ENCODE results near the gene ARSD.
"Not testable (repeated sequence)": the region's sequence is repeated elsewhere in the genome, so short reads cannot be mapped to it uniquely, and the experiment has no call there.

ARSD gene

GRCh38 chrX:2963449-2963848 is 34.3 kb upstream of the ARSD start:
- not testable (repeated sequence) for H3K4me1 ChIP-seq (ENCODE audit: control insufficient read depth, insufficient read depth, low read length); H3K4me3 ChIP-seq (ENCODE audit: low read length); H3K27ac ChIP-seq (ENCODE audit: low read length); H3K9me3 ChIP-seq (ENCODE audit: control insufficient read depth, insufficient read depth, low read length); H3K27me3 ChIP-seq (ENCODE audit: control insufficient read depth, insufficient read depth, low read length); DNase-seq (ENCODE audit: low read depth, low spot score); H3K36me3 ChIP-seq (ENCODE audit: control insufficient read depth, insufficient read depth, low read length)
- WGBS (ENCODE audit: insufficient coverage, insufficient read length) = no CpG with 5 or more reads among the region's 7 CpGs

- Histone ChIP-seq H3K27me3 (ENCODE audit: control insufficient read depth, insufficient read depth, low read length) (no peaks in the 10 kb centered on the region), H3K27ac (ENCODE audit: low read length) (no peak overlapping the region), H3K4me3 (ENCODE audit: low read length) (no peak overlapping the region), H3K4me1 (ENCODE audit: control insufficient read depth, insufficient read depth, low read length) (no peaks in the 10 kb centered on the region), H3K9me3 (ENCODE audit: control insufficient read depth, insufficient read depth, low read length) (no peaks in the 10 kb centered on the region), H3K36me3 (ENCODE audit: control insufficient read depth, insufficient read depth, low read length) (peaks cover 4% of the 10 kb centered on the region; the same call in 1 of the 2 replicates)
- no peak for DNase-seq (ENCODE audit: low read depth, low spot score)
- WGBS (ENCODE audit: insufficient coverage, insufficient read length) = no CpG with 5 or more reads among the region's 11 CpGs
Measured at GRCh38 chrX:2962381-2962780, 33.2 kb upstream of the ARSD start.

- H3K4me1 ChIP-seq (ENCODE audit: control insufficient read depth, insufficient read depth, low read length) = no peaks in the 10 kb centered on the region
- no peaks in the 10 kb centered on the region for H3K9me3 ChIP-seq (ENCODE audit: control insufficient read depth, insufficient read depth, low read length)
- DNase-seq (ENCODE audit: low read depth, low spot score) = no peak
- H3K36me3 ChIP-seq (ENCODE audit: control insufficient read depth, insufficient read depth, low read length) = peaks cover 4% of the 10 kb centered on the region; the same call in 1 of the 2 replicates
- WGBS (ENCODE audit: insufficient coverage, insufficient read length) = no CpG with 5 or more reads among the region's 14 CpGs
- H3K27me3 ChIP-seq (ENCODE audit: control insufficient read depth, insufficient read depth, low read length) = no peaks in the 10 kb centered on the region
- H3K4me3 ChIP-seq (ENCODE audit: low read length) = no peak overlapping the region
- H3K27ac ChIP-seq (ENCODE audit: low read length) = no peak overlapping the region
Measured at GRCh38 chrX:2960861-2961515, 31.8 kb upstream of the ARSD start.

GRCh38 chrX:2958199-2958598 is 29.1 kb upstream of the ARSD start:
- no CpG with 5 or more reads among the region's 9 CpGs for WGBS (ENCODE audit: insufficient coverage, insufficient read length)
- H3K4me3 ChIP-seq (ENCODE audit: low read length) = no peak overlapping the region
- no peaks in the 10 kb centered on the region for H3K27me3 ChIP-seq (ENCODE audit: control insufficient read depth, insufficient read depth, low read length)
- no peak overlapping the region for H3K27ac ChIP-seq (ENCODE audit: low read length)
- H3K9me3 ChIP-seq (ENCODE audit: control insufficient read depth, insufficient read depth, low read length) = no peaks in the 10 kb centered on the region
- peaks cover 4% of the 10 kb centered on the region; the same call in 1 of the 2 replicates for H3K36me3 ChIP-seq (ENCODE audit: control insufficient read depth, insufficient read depth, low read length)
- DNase-seq (ENCODE audit: low read depth, low spot score) = no peak
- H3K4me1 ChIP-seq (ENCODE audit: control insufficient read depth, insufficient read depth, low read length) = no peaks in the 10 kb centered on the region

- no peak overlapping the region for H3K4me3 ChIP-seq (ENCODE audit: low read length)
- H3K27me3 ChIP-seq (ENCODE audit: control insufficient read depth, insufficient read depth, low read length) = no peaks in the 10 kb centered on the region
- H3K36me3 ChIP-seq (ENCODE audit: control insufficient read depth, insufficient read depth, low read length) = peaks cover 4% of the 10 kb centered on the region; the same call in 1 of the 2 replicates
- H3K9me3 ChIP-seq (ENCODE audit: control insufficient read depth, insufficient read depth, low read length) = no peaks in the 10 kb centered on the region
- no peaks in the 10 kb centered on the region for H3K4me1 ChIP-seq (ENCODE audit: control insufficient read depth, insufficient read depth, low read length)
- no CpG with 5 or more reads among the region's 4 CpGs for WGBS (ENCODE audit: insufficient coverage, insufficient read length)
- DNase-seq (ENCODE audit: low read depth, low spot score) = no peak
- H3K27ac ChIP-seq (ENCODE audit: low read length) = no peak overlapping the region
Measured at GRCh38 chrX:2955838-2956237, 26.7 kb upstream of the ARSD start.

GRCh38 chrX:2955281-2955680 is 26.1 kb upstream of the ARSD start:
- Histone ChIP-seq H3K9me3 (ENCODE audit: control insufficient read depth, insufficient read depth, low read length) (no peaks in the 10 kb centered on the region), H3K4me1 (ENCODE audit: control insufficient read depth, insufficient read depth, low read length) (no peaks in the 10 kb centered on the region), H3K27me3 (ENCODE audit: control insufficient read depth, insufficient read depth, low read length) (no peaks in the 10 kb centered on the region), H3K27ac (ENCODE audit: low read length) (no peak overlapping the region), H3K36me3 (ENCODE audit: control insufficient read depth, insufficient read depth, low read length) (peaks cover 4% of the 10 kb centered on the region; the same call in 1 of the 2 replicates), H3K4me3 (ENCODE audit: low read length) (no peak overlapping the region)
- WGBS (ENCODE audit: insufficient coverage, insufficient read length) = no CpG with 5 or more reads among the region's 10 CpGs
- no peak for DNase-seq (ENCODE audit: low read depth, low spot score)

- Histone ChIP-seq H3K27me3 (ENCODE audit: control insufficient read depth, insufficient read depth, low read length) (no peaks in the 10 kb centered on the region), H3K4me1 (ENCODE audit: control insufficient read depth, insufficient read depth, low read length) (no peaks in the 10 kb centered on the region), H3K9me3 (ENCODE audit: control insufficient read depth, insufficient read depth, low read length) (no peaks in the 10 kb centered on the region), H3K36me3 (ENCODE audit: control insufficient read depth, insufficient read depth, low read length) (peaks cover 4% of the 10 kb centered on the region; the same call in 1 of the 2 replicates), H3K27ac (ENCODE audit: low read length) (no peak overlapping the region), H3K4me3 (ENCODE audit: low read length) (no peak overlapping the region)
- DNase-seq (ENCODE audit: low read depth, low spot score) = no peak
- WGBS (ENCODE audit: insufficient coverage, insufficient read length) = no CpG with 5 or more reads among the region's 4 CpGs
Measured at GRCh38 chrX:2954541-2954940, 25.4 kb upstream of the ARSD start.

- H3K36me3 ChIP-seq (ENCODE audit: control insufficient read depth, insufficient read depth, low read length); H3K9me3 ChIP-seq (ENCODE audit: control insufficient read depth, insufficient read depth, low read length); DNase-seq (ENCODE audit: low read depth, low spot score); H3K4me3 ChIP-seq (ENCODE audit: low read length); H3K27ac ChIP-seq (ENCODE audit: low read length); H3K27me3 ChIP-seq (ENCODE audit: control insufficient read depth, insufficient read depth, low read length); H3K4me1 ChIP-seq (ENCODE audit: control insufficient read depth, insufficient read depth, low read length): not testable (repeated sequence)
- WGBS (ENCODE audit: insufficient coverage, insufficient read length) = no CpG with 5 or more reads among the region's 20 CpGs
Measured at GRCh38 chrX:2937942-2938341, 8.8 kb upstream of the ARSD start.

- Histone ChIP-seq H3K36me3 (ENCODE audit: control insufficient read depth, insufficient read depth, low read length) (no peaks in the 10 kb centered on the region), H3K9me3 (ENCODE audit: control insufficient read depth, insufficient read depth, low read length) (no peaks in the 10 kb centered on the region), H3K4me1 (ENCODE audit: control insufficient read depth, insufficient read depth, low read length) (no peaks in the 10 kb centered on the region), H3K27ac (ENCODE audit: low read length) (no peak overlapping the region), H3K4me3 (ENCODE audit: low read length) (no peak overlapping the region), H3K27me3 (ENCODE audit: control insufficient read depth, insufficient read depth, low read length) (no peaks in the 10 kb centered on the region)
- no CpG with 5 or more reads among the region's 18 CpGs for WGBS (ENCODE audit: insufficient coverage, insufficient read length)
- DNase-seq (ENCODE audit: low read depth, low spot score) = no peak
Measured at GRCh38 chrX:2934715-2935710, 5.9 kb upstream of the ARSD start.

GRCh38 chrX:2933125-2933900 is 4.2 kb upstream of the ARSD start:
- WGBS (ENCODE audit: insufficient coverage, insufficient read length) = no CpG with 5 or more reads among the region's 19 CpGs

More at GRCh38 chrX:2933125-2933900, 4.2 kb upstream of the ARSD start:
- no peak for DNase-seq (ENCODE audit: low read depth, low spot score)
- Histone ChIP-seq H3K9me3 (ENCODE audit: control insufficient read depth, insufficient read depth, low read length) (no peaks in the 10 kb centered on the region), H3K27ac (ENCODE audit: low read length) (no peak overlapping the region), H3K4me1 (ENCODE audit: control insufficient read depth, insufficient read depth, low read length) (no peaks in the 10 kb centered on the region), H3K36me3 (ENCODE audit: control insufficient read depth, insufficient read depth, low read length) (no peaks in the 10 kb centered on the region), H3K4me3 (ENCODE audit: low read length) (no peak overlapping the region), H3K27me3 (ENCODE audit: control insufficient read depth, insufficient read depth, low read length) (no peaks in the 10 kb centered on the region)
